Activated CD8-positive, alpha-beta memory T cell treated with anti-CD3 and anti-CD28 coated beads for 36 hours (primary cell): Measurements from ENCODE around the gene METTL16. TPM values are rescaled to one million over a fixed set of nuclear protein-coding genes. Genes with fewer than 3 reads are reported as not detected.
"Not testable (repeated sequence)": the region's sequence is repeated elsewhere in the genome, so short reads cannot be mapped to it uniquely, and the experiment has no call there.

Source experiments
- CTCF ChIA-PET: fragments of 350-600 bp; sonication (Branson Sonifier 250); formaldehyde crosslinking; loops from one replicate; lab custom pipeline; 2021; ENCODE audit warnings: antibody characterized with exemption; lab: Charles Lee
- POLR2A ChIA-PET: fragments of 350-600 bp; sonication (Branson Sonifier 250); formaldehyde crosslinking; loops from one replicate; lab custom pipeline; 2021; ENCODE audit warnings: antibody characterized with exemption; lab: Charles Lee
- total RNA-seq, 2 experiments: library from RNA; stranded (reverse); gene quantifications; one replicate each; pipeline ENCODE4 v1.2.3, GENCODE V29; 2021

METTL16 gene
- total RNA-seq, 2 experiments from 2014 or later: 63.5 to 69.6 TPM

GRCh38 chr17:2510559-2510958 is 1.1 kb downstream of the METTL16 start:
- CTCF ChIA-PET: interaction anchor here (0.8 to 0.9 kb wide), 2 partner anchors 11 to 149 kb away, joined by 3 to 4 read pairs; no protein-coding TSS in a partner anchor

GRCh38 chr17:2508035-2508434 is 3.7 kb downstream of the METTL16 start:
- ChIA-PET POLR2A (interaction anchor here (0.7 kb wide), 1 partner anchor 12 kb away, joined by 6 read pairs; no protein-coding TSS in a partner anchor), CTCF (no interaction called here)

More at GRCh38 chr17:2510559-2510958, 1.1 kb downstream of the METTL16 start:
- POLR2A ChIA-PET: interaction anchor here (1.0 to 2.1 kb wide), 4 partner anchors 21 to 118 kb away, joined by 3 to 9 read pairs (median 6); partner anchors contain the start of gene PAFAH1B1

GRCh38 chr17:2507015-2507414 is 4.7 kb downstream of the METTL16 start:
- CTCF ChIA-PET, POLR2A ChIA-PET: not testable (repeated sequence)

GRCh38 chr17:2503627-2504026 is 8.1 kb downstream of the METTL16 start:
- ChIA-PET CTCF (no interaction called here), POLR2A (no interaction called here)

- POLR2A ChIA-PET: no interaction called here
- CTCF ChIA-PET: interaction anchor here (0.6 kb wide), 1 partner anchor 10 kb away, joined by 4 read pairs; no protein-coding TSS in a partner anchor
These were observed 8.7 kb downstream of the METTL16 start for GRCh38 chr17:2502871-2503580.

- POLR2A ChIA-PET: no interaction called here
These were observed 11.2 kb downstream of the METTL16 start for GRCh38 chr17:2500446-2500845.

GRCh38 chr17:2489286-2489685 is 22.4 kb downstream of the METTL16 start:
- ChIA-PET POLR2A (interaction anchor here (0.6 kb wide), 1 partner anchor 10 kb away, joined by 9 read pairs; no protein-coding TSS in a partner anchor), CTCF (interaction anchor here (0.6 kb wide), 1 partner anchor 29 kb away, joined by 3 read pairs; no protein-coding TSS in a partner anchor)

More at GRCh38 chr17:2500446-2500845, 11.2 kb downstream of the METTL16 start:
- CTCF ChIA-PET: interaction anchor here (1.5 kb wide), 1 partner anchor 118 kb away, joined by 3 read pairs; no protein-coding TSS in a partner anchor

- ChIA-PET POLR2A (interaction anchor here (1.0 kb wide), 1 partner anchor 24 kb away, joined by 3 read pairs; no protein-coding TSS in a partner anchor), CTCF (interaction anchor here (0.7 kb wide), 1 partner anchor 60 kb away, joined by 3 read pairs; no protein-coding TSS in a partner anchor)
These were observed 24.4 kb downstream of the METTL16 start for GRCh38 chr17:2487306-2487705.

- ChIA-PET CTCF (interaction anchor here (0.7 kb wide), 1 partner anchor 59 kb away, joined by 3 read pairs; no protein-coding TSS in a partner anchor), POLR2A (interaction anchor here (1.0 kb wide), 1 partner anchor 24 kb away, joined by 3 read pairs; no protein-coding TSS in a partner anchor)
These were observed 25.0 kb downstream of the METTL16 start for GRCh38 chr17:2486709-2487108.

GRCh38 chr17:2485970-2486369 is 25.7 kb downstream of the METTL16 start:
- CTCF ChIA-PET: no interaction called here
- POLR2A ChIA-PET: no interaction called here

- ChIA-PET CTCF (no interaction called here), POLR2A (no interaction called here)
These were observed 26.1 kb downstream of the METTL16 start for GRCh38 chr17:2485543-2485942.

GRCh38 chr17:2484876-2485275 is 26.8 kb downstream of the METTL16 start:
- ChIA-PET CTCF (interaction anchor here (0.6 kb wide), 1 partner anchor 11 kb away, joined by 3 read pairs; no protein-coding TSS in a partner anchor), POLR2A (no interaction called here)

GRCh38 chr17:2483084-2483483 is 28.6 kb downstream of the METTL16 start:
- CTCF ChIA-PET: no interaction called here
- POLR2A ChIA-PET: no interaction called here

GRCh38 chr17:2482218-2482617 is 29.5 kb downstream of the METTL16 start:
- CTCF ChIA-PET: no interaction called here
- POLR2A ChIA-PET: no interaction called here

GRCh38 chr17:2481760-2482159 is 29.9 kb downstream of the METTL16 start:
- ChIA-PET CTCF (no interaction called here), POLR2A (no interaction called here)

- CTCF ChIA-PET: no interaction called here
- POLR2A ChIA-PET: no interaction called here
These were observed 33.2 kb downstream of the METTL16 start for GRCh38 chr17:2478458-2478857.

GRCh38 chr17:2475056-2475455 is 36.6 kb downstream of the METTL16 start:
- ChIA-PET CTCF (no interaction called here), POLR2A (no interaction called here)

GRCh38 chr17:2474371-2474770 is 37.3 kb downstream of the METTL16 start:
- ChIA-PET POLR2A (no interaction called here), CTCF (interaction anchor here (0.7 kb wide), 1 partner anchor 11 kb away, joined by 3 read pairs; no protein-coding TSS in a partner anchor)

GRCh38 chr17:2468270-2468669 is 43.4 kb downstream of the METTL16 start:
- CTCF ChIA-PET: no interaction called here
- POLR2A ChIA-PET: no interaction called here

GRCh38 chr17:2466931-2467330 is 44.8 kb downstream of the METTL16 start:
- ChIA-PET POLR2A (no interaction called here), CTCF (no interaction called here)
